Dedifferentiated amniotic fluid mesenchymal stem cell (primary cell): ENCODE results near the gene CRACR2A.
A peak's percentile ranks its signal among the peaks of the same experiment; 100 is the strongest.

Experiments
- DNase-seq: peaks from one replicate; pipeline ENCODE4 v3.0.0-alpha.2; 2016; ENCODE audit errors: extremely low spot score

The CRACR2A gene

DNA sequence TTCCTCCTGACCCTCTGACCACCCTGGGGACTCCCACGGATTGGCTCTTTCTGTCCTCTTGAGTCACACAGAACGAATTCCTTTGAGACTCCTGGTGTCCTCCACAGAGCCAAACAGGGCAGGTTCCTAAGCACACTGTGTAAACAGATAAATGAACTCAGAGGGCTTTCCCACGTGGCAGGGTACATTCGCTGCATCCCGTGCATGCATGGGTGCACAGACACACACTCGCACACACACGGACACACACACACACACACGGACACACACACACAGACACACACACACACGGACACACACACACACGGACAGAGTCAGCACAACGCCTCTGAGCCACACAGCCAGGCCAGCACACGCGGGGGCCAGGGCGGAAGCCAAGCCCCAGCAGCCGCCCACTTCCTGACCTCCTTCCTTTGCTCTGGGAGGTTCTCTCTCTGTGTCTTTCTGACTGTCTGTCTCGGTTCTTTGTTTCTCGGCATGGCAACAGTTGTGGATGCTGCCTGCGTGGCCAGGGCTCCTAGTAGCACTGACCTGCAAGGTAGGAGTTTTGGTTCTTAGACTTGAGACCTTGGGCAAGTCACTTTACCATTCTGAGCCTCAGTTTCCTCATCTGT, 706 bp downstream of the CRACR2A start:
- DNase-seq, result no peak

GRCh38 chr12:3751151-3752095, 1.5 kb downstream of the CRACR2A start:
- DNase-seq, result no peak

DNA sequence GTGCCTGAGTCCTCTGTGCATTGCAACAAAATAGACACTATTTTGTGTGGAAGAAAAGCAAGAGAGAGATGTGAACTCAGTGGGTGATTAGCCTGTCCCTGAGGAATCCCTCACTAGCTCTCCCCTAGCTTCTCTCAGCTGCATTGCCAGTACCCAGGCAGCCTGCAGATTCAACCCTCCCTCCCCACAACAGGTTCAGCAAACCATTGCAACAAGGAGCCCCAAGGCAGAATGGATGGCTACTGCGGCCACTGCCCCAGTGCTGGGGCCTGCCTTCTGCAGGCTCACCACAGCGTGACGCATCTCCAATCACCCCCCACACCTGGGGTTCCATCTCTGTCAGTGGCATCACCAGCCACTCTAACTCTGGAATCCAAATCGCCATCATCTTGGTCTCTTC, 2.3 kb downstream of the CRACR2A start:
- DNase-seq, result no peak

GRCh38 chr12:3748620-3749019, 4.3 kb downstream of the CRACR2A start:
- DNase-seq, result no peak

DNA sequence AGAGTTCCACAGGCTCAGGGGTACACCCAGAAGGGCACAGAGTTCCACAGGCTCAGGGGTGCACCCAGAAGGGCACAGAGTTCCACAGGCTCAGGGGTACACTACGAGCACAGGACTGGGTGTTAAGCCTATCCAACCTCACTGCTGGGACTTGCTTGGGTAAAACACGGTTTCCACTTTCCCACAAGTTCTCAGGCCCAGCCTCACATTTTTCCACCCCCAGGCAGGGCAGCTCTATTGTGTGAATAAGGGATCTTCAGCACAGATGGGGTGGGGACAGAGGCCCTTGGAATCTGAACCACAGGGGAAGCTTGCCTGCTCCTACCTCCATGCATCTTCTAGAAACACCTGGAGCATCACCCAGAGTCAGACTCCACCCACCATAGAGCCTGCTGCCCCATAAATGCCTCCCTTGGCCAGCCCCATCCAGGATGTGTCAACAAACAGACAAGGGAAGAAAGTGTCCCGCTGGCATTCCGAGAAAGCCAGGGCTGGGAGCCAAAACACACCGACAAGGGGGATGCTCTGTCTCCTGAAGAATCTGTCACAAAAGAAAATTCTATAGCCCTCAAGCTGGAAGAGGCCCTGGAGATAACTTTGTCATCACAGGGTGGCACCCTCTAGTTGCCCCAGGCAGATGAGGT, 4.8 kb downstream of the CRACR2A start:
- no peak for DNase-seq

- DNase-seq, result no peak
Observed at GRCh38 chr12:3747543-3747942, 5.4 kb downstream of the CRACR2A start.

GRCh38 chr12:3746758-3747157, 6.2 kb downstream of the CRACR2A start:
- no peak for DNase-seq

DNA sequence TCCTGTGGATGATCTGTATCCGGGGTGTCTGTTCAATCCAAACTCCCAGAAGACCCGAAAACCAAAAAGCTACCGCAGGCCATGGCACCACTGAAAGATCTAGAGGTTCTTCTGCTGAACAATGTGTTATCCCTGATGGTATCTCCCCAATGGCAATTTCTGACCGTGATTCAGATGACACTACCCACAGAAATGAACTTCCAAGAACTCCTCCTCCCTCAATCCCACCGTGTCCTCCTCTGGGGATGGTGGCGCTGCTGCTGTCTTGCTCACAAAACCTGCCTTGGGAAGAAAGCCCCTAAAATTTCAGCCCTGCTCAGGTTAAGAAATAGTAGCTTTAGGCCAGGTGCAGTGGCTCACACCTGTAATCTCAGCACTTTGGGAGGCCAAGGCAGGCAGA, 7.8 kb downstream of the CRACR2A start:
- DNase-seq, result no peak

DNA sequence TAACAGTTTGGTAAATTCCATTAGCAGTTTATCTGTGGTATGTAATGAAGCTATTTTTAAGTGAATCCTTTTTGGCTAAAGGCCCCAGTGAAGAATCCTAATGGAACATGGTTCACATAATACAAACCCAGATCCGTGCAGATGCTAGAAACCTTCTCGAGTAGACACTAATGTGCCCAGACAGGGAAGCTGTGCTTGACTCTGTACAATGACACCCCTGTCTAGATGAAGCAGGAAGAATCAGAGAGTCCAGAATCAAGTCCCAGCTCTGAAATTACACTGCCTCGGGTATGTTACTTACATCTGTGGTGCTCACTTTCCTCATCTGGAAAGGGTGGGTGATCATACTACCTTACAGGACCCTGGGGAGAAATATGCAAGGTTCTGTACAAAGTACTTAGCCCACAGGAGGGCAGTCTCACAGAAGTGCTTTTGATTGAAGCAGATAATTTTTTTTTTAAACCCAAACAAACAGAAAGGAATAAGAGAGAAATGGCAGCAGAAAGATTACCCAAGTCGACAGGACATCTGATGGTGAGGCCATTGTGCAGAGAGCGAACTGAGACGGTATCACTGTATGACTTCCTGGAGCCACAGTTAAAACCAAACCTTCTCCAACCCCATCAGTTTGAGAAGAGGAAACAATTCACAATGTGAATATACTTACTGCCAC, 8.5 kb downstream of the CRACR2A start:
- DNase-seq, result no peak

DNA sequence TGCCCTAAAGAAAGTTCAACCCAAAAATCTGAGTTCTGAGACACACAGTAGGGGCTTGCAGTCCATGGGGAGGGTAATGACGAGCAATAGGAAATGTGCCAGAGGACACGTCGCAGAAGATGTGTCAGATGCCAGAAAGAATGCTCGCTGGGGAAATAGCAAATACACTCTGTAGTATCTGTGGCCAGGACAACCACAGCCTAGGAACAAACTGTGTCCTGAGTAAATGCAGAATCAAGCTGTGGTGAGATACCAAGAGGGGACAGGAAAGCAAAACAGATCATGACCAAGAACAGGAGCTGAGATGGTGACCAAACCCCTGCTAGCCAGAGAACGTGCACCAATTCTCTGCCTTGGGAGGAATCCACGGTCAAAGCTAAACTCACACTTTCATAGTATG, 9.1 kb downstream of the CRACR2A start:
- DNase-seq, result no peak

DNA sequence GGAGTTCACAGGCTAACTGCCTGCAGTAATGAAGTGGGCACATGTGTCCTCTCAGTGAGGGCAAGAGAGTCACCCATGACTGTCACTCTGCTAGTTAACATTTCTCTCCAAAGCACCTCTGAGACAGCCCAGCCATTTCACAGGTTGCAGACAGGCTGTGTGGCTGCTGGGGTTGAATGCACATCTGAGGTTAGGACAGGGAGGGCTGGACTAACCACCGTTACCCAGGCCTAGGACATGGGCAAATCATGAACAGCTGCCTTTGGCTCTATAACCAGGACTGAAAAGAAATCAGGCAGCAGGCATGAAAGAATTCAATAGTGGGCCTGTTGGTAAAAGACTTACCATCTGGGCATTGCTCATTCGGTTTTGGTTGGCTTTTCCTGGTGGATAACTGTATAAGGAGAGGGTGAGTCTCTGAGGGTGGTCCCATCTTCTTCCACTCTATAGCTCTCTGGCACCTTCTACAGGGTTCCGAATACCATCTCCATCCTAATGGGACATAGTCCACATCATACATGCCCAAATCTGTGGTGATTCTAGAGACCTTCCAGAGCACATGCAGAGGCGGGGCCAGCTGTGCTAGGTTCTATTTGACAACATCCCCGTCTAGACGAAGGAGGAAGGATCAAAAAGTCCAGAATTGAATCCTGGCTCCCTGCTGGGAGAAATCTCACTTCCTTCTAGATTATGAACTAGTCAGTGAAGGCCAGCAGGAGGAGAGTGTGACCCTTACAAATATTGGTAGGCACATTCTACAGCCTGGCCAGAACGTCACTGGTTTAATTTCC, 10.8 kb downstream of the CRACR2A start:
- DNase-seq, result no peak

DNA sequence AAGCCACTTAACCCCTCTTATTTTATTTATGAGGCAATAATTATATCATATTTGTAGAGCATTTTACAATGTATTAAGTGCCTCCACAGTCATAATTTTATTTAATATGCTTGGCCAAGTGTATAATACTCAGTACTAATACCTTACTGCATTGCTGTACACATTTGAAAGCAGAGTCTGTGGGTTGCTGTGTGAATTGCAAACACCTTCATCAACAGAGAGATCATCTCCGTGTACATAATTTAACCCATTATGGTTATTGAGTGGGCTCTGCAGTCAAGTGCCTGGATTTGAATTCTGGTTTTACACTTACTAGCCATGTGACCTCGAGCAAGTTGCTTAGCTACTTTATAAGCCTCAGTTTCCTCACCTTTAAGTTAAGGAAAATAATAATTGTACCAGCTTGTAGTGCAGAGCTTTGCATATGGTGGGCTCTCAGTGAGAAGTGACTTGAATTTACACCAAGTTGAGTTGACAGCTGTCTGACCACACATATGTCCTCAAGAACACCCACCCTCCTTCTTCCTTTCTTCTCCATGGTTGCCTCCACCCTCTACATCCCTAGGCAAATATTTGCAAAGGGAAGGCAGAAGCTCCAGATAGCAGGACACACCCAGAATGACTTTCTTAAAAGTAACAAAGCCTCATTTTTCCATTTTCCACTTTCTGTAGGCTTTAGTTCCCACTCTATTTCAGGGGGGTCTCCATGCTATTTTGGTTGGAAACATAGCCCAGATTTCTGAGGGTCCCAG, 12.3 kb downstream of the CRACR2A start:
- DNase-seq, result no peak

DNA sequence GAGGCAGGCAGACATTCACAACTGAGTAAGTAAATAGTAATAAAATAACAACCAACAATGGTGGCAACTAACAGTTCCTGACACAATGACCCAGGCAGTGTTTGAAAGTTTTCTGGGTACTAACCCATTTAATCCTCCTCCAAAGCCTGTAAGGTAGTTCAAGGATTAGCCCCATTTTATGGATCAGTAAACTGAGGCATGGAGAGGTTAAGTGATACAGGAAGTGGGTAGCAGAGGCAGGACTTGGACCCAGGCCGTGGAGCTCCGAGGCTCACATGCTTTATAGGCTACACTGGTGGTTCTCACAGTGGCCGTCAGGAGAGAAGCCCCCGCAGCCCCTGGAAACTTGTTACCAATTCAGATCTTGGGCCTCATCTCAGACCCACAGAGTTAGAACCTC, 17.5 kb downstream of the CRACR2A start:
- DNase-seq, result no peak

- DNase-seq, result no peak
Observed at GRCh38 chr12:3732901-3733300, 20.0 kb downstream of the CRACR2A start.

GRCh38 chr12:3730111-3730510, 22.8 kb downstream of the CRACR2A start:
- DNase-seq, result no peak

- no peak for DNase-seq
Observed at GRCh38 chr12:3728686-3729085, 24.2 kb downstream of the CRACR2A start.

GRCh38 chr12:3727877-3728632, 24.9 kb downstream of the CRACR2A start:
- DNase-seq, result peak; percentile 15

DNA sequence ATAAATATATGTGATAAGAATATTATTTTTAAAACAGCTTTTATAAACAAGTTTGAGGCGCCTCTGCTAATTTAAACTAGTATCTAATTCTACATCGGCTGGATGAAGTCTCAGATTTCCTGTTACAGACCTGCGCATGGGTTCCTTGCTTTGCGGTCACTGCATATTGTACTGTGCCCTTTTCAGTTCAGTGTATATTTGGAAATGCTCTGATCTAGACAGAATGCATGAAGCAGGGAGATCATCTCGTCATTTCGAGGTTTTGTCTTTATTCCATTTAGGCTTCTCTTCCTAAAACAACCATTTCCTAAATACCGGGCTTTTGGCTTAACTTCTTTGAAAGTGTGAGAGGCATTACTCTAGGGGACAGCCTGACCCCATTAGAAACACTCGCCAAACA, 25.6 kb downstream of the CRACR2A start:
- DNase-seq, result no peak

DNA sequence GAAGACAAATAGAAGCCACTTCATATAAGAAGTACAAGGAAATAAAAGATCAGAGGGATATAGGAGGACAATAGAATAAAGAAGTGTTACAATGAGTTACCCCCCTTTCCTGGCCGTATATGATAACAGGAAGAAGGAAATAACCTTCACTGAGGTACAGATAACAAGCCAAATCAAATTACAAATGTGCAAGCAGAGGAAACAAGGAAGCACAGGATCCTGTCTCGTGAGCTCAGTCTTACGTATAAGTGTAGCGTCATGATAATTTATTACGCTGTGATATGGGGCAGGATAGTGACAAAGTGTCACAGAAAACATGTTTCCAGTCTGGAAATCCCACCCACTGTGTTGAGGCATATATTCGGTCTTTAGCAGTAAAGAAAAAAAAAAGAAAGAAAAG, 26.5 kb downstream of the CRACR2A start:
- DNase-seq, result no peak
